H1 (cell line): ENCODE measurements around the gene PRICKLE2.

Source experiments
- ZNF274 ChIP-seq: IDR thresholded peaks from 2 replicates; pipeline ENCODE4 v1.7.0; 2012; ENCODE audit warnings: low read length, borderline replicate concordance; ENCODE audit errors: extremely low read depth
- TF ChIP-seq, protein P1 (sequence below), 3 experiments: IDR thresholded peaks; 1 replicate in 2 of 3; 2 replicates in 1 of 3; pipeline versions ENCODE4 v1.5.1 to v1.6.1; 2011; ENCODE audit warnings: low read length in 3 of 3, mild to moderate bottlenecking in 3 of 3, inconsistent platforms in 2 of 3, low read depth in 1 of 3, moderate library complexity in 1 of 3; ENCODE audit not compliant: insufficient read depth in 1 of 3; ENCODE audit errors: control extremely low read depth in 1 of 3

DNA sequence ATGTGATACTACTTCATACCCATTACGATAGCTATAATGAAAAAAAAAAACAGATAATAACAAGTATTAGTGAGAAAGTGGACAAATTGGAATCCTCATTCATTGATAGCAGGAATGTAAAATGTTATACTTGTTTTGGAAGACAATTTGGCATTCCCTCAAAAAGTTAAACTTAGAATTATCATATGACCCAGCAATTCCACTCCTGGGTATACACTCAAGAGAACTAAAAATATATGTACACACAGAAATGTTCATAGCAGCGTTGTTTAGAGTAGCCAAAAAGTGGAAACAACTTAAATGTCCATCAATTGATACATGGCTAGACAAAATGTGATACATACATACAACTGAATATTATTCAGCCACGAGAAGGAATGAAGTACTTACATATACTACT, 69.9 kb downstream of the PRICKLE2 start:
- no peak for TF ChIP-seq ZNF274
- TF ChIP-seq, protein P1, sequence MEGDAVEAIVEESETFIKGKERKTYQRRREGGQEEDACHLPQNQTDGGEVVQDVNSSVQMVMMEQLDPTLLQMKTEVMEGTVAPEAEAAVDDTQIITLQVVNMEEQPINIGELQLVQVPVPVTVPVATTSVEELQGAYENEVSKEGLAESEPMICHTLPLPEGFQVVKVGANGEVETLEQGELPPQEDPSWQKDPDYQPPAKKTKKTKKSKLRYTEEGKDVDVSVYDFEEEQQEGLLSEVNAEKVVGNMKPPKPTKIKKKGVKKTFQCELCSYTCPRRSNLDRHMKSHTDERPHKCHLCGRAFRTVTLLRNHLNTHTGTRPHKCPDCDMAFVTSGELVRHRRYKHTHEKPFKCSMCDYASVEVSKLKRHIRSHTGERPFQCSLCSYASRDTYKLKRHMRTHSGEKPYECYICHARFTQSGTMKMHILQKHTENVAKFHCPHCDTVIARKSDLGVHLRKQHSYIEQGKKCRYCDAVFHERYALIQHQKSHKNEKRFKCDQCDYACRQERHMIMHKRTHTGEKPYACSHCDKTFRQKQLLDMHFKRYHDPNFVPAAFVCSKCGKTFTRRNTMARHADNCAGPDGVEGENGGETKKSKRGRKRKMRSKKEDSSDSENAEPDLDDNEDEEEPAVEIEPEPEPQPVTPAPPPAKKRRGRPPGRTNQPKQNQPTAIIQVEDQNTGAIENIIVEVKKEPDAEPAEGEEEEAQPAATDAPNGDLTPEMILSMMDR (IDR thresholded peaks at IDR 0.05; ENCODE audit: control extremely low read depth in 1 of 3, insufficient read depth in 1 of 3, low read depth in 1 of 3, low read length in 3 of 3): no peak
